ENCODE measurements around the gene FHL1. TPM values are rescaled to one million over a fixed set of nuclear protein-coding genes. Genes with fewer than 3 reads are reported as not detected.

The FHL1 gene
- total RNA-seq, 4 donors from 2014 or later = 693 to 4,057 (median 1,828) TPM

DNA sequence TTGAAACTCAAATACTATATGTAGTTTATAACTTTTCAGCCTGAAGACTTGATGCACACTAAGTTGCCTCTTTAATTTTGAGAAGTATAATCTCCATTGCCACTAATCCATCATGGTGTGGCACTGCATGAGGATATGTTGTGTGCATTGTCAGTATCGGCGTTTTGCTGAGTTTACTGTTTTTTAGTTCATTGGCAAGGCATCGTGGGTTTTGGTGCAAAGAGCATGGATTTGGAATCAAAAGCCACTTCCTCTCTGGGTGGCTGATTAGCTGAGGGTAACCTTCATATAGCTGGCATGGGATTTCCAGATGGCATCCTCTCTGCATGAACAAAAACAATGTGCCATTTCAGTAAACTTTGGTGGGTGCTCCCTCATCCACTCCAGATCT, 38.7 kb downstream of the FHL1 start:
- TF ChIP-seq, protein P1, sequence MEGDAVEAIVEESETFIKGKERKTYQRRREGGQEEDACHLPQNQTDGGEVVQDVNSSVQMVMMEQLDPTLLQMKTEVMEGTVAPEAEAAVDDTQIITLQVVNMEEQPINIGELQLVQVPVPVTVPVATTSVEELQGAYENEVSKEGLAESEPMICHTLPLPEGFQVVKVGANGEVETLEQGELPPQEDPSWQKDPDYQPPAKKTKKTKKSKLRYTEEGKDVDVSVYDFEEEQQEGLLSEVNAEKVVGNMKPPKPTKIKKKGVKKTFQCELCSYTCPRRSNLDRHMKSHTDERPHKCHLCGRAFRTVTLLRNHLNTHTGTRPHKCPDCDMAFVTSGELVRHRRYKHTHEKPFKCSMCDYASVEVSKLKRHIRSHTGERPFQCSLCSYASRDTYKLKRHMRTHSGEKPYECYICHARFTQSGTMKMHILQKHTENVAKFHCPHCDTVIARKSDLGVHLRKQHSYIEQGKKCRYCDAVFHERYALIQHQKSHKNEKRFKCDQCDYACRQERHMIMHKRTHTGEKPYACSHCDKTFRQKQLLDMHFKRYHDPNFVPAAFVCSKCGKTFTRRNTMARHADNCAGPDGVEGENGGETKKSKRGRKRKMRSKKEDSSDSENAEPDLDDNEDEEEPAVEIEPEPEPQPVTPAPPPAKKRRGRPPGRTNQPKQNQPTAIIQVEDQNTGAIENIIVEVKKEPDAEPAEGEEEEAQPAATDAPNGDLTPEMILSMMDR (IDR thresholded peaks at IDR 0.05; ENCODE audit: low read depth) = no peak

DNA sequence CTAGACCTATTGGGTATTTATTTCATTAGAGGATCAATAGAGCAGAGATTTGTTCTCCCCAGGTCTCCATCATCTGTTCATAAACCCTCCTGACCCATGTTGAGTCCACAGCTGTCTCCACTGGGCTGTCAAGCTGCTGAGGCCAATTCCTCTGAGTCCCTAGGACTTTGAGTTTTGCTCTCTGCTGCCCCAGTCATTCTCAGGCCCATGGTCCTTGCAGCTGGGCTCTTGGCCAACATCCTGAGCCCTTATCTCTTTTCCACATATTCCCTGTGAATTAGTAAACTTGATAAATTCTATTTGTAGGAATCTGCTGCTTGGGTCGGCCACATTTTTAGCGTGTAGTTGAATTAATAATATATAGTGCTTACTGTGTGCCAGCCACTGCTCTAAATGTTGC, 41.9 kb downstream of the FHL1 start:
- TF ChIP-seq, protein P1 (IDR thresholded peaks at IDR 0.05; ENCODE audit: low read depth) = no peak

DNA sequence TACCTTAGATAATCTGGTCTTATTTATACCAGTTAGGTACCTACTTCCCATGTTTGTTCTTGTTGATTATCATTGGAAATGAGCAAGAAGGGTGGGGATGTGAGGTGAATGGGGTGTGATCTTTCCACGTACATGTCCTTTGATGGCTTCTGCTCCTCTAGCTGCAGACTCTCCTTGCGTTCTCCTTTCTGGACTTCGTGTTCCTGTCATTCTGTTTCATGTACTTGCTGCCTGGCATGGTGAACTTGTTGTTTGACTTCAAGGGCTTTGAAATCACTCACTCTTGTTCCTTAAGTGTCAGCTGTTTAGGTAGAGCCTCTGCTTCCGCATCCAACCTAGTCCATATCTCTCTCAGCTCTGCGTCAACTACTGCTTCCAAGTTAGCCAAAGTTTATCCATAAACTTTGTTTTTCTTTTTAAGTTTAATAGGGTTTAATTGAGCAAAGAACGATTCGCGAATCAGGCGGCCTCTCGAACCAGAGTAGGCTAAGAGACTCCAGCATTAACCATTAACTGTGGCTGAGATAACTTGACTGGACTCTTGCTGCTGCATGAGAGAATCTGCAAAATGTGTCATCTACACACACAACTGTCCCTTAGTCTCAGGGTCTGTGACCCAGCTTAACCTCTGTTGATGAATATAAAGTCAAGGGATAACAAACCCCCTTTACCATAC, 42.8 kb downstream of the FHL1 start:
- TF ChIP-seq, protein P1 (IDR thresholded peaks at IDR 0.05; ENCODE audit: low read depth) = no peak

DNA sequence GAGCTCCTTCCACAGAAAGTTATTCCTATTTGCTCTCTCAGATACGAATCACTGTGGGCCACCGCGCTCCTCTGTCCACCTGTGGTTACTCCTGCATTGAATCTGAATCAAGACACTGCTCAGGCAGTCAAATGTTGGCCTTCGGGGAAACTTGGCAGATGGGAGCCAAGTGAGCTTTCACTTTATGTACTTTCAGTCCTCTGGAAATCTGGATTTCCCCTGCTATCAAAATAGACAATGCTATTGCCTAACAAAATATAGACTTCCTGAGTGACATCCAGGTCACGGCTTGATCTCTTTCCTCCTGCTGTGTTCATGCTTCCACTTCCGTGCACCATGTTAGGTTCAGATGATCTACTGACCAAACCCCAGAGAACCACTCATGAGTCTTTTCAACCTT, 43.8 kb downstream of the FHL1 start:
- TF ChIP-seq, protein P1 (IDR thresholded peaks at IDR 0.05; ENCODE audit: low read depth) = no peak

DNA sequence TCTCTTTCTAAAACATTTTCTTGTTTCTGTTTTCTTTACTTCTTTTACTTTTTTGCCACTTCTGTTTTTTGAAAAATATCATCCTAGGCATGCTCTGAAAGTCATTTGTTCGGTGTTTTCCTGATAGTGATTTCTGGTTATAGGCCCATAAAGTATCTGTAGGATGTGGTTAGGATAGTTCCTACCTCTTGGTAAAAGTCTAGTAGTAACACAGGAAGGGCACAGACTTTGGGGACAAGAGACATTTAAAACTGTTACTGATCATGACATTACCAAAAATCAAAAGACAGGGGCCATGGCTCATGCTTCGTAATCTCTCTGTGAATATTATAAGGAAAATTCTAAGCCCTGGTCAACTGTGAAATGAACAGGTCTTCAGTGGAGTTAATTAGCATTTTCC, 44.8 kb downstream of the FHL1 start:
- TF ChIP-seq, protein P1 (IDR thresholded peaks at IDR 0.05; ENCODE audit: low read depth) = no peak

DNA sequence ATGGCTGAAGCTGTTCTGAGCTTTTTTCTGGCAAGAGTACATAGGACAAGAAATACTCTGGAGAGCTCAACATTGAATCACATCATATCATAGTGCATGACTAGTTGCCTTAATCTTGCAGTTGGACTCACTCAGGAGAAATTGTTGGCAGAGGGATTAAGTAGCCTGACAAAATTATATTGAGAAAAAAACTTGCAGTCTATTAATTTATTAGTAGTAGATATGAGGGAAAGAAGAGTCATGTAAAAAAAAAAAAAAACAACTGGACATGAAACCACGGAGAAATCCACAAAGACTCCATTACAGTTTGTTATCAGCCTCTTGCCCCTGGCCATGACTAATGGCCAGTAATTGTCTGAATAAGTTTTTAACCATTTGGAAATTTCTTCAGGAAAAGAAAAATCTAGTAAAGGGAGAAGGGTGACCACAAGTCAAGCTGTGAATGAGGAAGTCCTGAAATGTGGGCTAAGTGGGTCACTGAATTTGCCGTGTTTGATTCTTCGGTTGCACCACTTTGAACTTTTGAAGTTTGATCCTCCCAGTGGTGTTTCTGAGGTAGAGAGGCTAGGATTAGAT, 45.6 kb downstream of the FHL1 start:
- TF ChIP-seq, protein P1 (IDR thresholded peaks at IDR 0.05; ENCODE audit: low read depth) = no peak

DNA sequence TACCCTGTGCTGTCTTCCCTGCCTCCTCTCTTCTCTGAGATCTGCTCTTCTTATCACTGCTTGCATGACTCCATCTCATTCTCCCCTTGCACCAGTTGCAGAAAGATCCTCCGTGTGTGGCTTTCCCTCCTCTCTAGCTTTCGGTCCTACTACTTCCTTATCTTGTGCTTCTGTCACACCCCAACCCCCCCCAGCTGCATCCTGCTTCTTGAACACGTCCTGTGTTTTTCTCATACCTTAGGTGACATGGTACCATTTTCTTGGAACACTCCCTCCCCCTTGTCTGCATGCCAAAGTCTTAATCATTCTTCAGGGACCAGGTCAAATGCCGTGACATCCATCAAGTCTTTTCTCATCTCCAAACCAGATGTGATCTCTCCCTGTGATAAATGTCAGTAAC, 46.4 kb downstream of the FHL1 start:
- TF ChIP-seq, protein P1 (IDR thresholded peaks at IDR 0.05; ENCODE audit: low read depth) = no peak
